Kidney glomerular epithelial cell (primary cell): ENCODE data around the gene CLASP1.
"Not testable (repeated sequence)": the region's sequence is repeated elsewhere in the genome, so short reads cannot be mapped to it uniquely, and the experiment has no call there.

Experiments
- DNase-seq: peaks from one replicate; lab custom pipeline; 2025; lab: John Stamatoyannopoulos, UW

Gene CLASP1

DNA sequence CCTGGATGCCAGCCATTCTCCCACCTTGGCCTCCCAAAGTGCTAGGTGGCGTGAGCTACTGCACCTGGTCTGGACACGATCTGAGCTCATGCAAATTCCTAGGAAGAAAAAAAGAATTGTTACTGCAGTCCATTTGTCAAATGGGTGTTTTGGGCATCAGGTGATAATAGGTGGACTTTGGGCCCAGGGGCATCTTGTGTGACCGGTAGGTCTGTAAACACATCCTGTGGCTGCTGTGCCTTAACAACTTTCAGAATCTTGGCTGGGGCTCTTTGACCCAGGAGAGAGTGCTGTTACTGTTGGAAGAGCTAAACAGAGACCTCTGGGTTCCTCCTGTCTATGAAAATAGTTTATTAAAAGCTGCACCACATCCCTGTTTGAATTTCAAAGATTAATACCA lies 329.3 kb downstream of the CLASP1 start:
- DNase-seq = no peak

DNA sequence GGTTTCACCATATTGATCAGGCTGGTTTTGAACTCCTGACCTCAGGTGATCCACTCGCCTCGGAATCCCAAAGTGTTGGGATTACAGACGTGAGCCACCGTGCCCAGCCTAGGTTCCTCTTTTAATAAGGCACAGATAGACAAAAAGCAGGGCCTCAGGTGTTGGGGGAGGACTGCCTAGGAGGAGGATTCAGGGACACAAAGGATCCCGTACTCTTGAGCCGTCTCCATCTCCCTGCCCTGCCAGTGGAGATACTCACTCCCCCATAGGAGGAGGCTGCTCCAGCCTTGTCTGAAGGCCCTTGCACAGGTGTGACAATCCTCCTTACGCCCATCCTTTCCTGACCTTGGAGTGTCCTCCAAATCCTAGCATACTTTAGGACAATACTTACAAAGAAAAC lies 332.3 kb downstream of the CLASP1 start:
- no peak for DNase-seq

DNA sequence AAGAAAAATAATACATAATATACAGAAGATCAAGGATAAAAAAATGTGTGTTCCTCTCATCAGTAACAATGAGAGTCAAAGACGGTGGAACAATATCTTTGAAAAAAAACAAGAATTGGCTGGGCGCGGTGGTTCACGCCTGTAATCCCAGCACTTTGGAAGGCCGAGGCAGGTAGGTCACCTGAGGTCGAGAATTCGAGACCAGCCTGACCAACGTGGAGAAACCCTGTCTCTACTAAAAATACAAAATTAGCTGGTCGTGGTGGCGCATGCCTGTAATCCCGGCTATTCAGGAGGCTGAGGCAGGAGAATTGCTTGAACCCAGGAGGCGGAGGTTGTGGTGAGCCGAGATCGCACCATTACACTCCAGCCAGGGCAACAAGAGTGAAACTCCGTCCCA lies 335.6 kb downstream of the CLASP1 start:
- DNase-seq = not testable (repeated sequence)

DNA sequence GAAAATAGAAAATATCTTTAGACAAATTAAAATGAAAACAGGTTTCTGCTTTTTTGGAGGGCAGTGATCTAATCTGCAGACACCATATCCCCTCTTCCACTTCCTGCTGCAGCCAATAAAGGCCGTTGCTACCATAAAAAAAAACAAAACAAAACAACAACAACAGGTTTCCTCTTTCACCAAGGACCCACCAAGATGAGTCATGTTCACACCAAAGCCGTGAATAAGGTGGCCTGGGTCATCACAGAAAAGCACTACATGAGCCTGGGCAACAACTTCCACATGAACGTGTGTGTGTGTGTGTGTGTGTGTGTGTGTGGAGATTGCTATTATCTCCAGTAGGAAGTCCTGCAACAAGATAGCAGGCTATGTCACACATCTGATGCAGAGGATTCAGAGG lies 339.5 kb downstream of the CLASP1 start:
- DNase-seq = no peak

DNA sequence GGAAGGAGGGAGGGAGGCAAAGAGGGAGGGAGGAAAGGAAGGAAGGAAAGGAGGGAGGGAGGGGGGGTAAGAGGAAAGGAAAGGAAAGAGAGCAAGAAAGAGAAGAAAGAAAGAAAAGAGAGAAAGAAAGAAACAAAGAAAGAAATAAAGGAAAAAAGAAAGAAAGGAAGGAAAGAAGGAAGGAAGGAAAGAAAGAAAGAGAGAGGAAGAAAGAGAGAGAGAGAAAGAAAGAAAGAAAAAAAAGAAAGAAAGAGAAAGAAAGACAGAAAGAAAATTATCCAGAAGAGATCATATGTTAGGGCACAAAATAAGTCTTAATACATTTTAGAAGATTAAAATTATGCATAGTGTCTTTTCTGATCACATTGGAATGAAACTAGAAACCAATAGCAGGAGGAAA lies 339.9 kb downstream of the CLASP1 start:
- no peak for DNase-seq

DNA sequence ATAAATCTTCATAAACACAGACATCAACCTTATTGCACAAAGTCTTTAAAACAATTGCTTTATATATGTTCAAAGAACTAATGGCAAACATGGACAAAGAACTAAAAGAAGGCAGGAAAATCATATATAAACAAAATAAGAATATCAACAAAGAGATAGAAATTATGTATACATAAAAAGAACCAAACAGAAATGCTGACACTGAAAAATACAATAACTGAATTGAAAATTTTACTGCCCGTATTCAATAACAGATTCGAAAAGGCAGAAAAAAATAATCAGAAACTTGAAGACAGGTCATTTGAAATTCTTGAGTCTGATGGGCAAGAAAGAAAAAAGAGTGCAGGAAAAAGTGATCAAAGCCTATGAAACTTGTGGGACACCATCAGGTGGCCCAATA lies 342.2 kb downstream of the CLASP1 start:
- DNase-seq = no peak

DNA sequence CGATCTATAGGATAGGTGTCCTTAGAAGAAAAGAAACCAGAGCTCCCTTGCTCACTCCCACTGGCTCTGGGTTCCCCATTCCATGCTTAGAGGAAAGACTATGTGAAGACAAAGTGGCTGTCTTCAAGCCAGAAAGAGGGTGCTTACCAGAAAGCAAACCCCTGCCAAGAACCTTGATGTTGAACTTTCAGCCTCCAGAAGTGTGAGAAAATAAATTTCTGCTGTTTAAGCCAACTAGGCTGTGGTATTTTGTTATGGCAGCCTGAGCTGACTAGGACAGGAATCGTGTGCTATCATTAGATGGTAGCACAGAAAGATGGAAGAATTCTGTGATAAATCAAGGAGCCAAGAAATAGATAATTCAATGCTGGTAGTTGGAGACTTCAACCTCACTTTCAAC lies 344.3 kb downstream of the CLASP1 start:
- DNase-seq = no peak

DNA sequence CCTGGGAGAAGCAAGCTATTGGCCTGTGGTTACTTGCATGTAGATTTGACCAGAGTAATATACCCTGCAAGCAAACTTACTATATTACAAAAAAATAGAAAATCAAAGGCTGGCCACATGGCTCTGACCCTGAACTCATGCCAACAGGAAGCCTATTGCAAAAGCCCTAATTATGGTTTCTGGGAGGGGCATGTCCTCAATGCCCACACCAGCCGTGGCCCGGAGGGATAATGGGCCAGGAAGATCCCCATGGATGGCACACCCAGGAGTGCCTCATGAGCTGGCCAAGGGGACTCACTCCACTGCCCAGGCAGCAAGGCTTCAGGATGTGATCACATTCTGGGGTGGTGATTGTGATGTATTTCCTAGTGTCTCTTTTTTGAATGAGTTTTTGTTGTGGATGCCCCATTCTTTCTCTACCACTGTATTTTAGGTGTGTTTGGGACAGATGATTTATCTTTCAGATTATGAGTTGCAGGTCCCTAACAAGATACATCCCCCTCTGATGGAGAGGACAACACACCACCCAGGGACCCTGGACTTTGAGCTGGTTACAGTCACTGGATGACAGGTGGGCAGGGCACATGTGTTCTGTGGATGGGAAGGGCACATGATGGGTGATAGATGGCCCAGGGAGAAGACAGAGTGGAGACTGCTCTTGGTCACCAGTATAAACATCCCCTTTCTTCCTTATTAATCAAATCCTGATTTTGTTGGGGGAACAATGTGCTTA lies 345.6 kb downstream of the CLASP1 start:
- DNase-seq = no peak

DNA sequence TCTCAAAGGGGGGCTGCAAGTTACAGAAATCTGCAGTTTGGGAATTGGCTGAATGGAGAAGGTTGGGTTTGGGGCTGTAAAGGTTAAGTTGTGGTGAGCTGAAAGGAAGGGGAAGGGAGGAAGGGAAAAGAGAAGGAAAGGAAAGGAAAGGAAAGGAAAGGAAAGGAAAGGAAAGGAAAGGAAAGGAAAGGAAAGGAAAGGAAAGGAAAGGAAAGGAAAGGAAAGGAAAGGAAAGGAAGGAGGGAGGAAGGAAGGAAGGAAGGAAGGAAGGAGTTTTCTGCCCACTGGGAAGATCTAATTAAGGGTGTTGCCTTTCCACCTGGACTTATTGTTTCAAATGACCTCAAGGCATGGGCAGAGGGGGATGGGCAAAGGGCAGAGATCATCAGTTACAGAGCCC lies 348.1 kb downstream of the CLASP1 start:
- DNase-seq = not testable (repeated sequence)

DNA sequence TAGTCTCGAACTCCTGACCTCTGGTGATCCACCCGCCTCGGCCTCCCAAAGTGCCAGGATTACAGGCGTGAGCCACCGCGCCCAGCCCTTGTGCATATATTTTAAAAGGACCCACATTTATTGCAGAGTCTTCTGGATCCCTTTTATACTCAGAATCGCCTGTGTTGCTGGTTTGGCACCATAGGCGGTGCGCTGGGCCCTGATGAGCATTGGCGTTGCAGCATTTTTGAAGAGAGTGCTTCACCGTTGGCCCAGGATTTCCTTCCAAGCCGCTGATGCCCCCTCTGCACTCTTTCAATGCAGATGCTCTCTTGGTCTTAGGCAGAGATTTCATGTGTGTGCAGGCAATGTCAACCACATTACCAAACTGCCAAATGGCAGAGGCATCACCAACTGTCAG lies 350.8 kb downstream of the CLASP1 start:
- no peak for DNase-seq

DNA sequence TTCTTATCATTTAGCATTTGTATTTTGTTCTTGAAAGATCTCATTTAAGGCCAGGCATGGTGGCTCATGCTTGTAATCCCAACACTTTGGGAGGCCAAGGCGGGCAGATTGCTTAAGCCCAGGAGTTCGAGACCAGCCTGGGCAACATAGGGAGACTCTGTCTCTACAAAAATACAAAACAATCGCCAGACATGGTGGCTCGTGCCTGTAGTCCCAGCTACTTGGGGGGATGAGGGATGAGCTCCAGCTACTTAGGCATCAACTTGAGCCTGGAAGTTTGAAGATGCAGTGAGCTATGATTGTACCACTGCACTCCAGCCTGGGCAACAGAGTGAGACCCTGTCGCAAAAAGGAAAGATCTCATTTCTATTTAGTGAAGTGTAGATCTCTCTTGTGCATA lies 351.4 kb downstream of the CLASP1 start:
- DNase-seq = not testable (repeated sequence)

DNA sequence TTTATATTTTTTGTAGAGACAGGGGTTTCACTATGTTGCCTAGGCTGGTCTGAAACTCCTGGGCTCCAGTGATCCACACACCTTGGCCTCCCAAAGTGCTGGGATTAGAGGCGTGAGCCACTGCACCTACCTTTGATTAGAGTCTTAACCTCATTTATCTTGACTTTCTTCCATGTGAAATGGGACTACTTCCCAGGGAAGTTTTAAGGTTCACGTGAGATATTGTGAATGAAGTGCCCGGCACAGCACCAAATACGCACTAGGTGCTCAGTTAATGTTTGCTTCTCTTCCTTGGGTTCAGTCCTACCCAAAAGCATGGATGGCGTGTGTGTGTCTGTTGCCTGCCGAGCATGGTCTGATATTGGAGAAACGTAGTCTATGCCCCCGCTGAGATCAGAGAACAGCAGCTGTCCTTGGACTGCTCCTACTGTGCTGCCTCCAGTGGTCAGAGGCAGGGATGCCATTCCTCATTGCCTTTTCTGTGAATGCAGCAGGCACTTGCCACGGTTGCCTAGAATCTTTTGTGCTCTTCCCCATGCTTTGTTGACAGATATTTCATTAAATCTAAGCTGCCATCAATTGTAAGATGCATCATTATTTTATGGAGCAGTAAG lies 351.9 kb downstream of the CLASP1 start:
- DNase-seq = peak; percentile 5

DNA sequence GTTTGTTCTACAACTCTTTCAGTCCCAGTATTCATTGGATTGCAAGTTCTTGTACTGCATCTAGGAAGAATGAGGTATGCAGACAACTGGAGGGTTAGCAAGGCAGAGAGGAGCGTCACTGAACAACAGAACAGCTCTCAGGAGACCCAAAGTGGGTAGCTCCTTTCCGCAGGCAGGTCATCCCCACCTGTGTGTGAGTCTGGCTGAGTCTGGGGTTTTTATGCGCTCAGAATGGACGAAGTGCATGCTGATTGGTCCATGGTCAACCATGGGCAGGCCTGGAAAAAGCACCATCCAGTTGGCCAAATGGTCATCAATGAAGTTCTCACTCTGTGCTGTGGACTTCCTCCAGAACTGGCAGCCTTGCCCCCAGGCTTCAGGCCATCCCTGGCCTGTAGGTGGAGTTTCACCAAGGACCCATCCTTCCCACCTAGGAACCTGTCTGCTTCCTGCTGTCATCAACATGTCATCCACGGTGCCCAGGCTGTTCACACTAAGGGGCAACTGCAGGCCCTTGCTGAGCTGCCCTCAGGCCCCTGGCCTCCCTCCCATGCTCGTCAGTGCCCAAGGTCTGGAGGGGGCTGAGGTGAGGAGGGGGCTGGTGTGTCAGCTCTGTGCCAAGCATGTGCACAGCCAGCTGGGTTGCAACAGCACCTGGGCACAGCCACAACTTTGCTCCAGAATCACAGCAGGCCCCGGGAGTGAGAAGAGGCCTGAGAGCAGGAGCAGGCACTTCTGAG lies 353.2 kb downstream of the CLASP1 start:
- no peak for DNase-seq

DNA sequence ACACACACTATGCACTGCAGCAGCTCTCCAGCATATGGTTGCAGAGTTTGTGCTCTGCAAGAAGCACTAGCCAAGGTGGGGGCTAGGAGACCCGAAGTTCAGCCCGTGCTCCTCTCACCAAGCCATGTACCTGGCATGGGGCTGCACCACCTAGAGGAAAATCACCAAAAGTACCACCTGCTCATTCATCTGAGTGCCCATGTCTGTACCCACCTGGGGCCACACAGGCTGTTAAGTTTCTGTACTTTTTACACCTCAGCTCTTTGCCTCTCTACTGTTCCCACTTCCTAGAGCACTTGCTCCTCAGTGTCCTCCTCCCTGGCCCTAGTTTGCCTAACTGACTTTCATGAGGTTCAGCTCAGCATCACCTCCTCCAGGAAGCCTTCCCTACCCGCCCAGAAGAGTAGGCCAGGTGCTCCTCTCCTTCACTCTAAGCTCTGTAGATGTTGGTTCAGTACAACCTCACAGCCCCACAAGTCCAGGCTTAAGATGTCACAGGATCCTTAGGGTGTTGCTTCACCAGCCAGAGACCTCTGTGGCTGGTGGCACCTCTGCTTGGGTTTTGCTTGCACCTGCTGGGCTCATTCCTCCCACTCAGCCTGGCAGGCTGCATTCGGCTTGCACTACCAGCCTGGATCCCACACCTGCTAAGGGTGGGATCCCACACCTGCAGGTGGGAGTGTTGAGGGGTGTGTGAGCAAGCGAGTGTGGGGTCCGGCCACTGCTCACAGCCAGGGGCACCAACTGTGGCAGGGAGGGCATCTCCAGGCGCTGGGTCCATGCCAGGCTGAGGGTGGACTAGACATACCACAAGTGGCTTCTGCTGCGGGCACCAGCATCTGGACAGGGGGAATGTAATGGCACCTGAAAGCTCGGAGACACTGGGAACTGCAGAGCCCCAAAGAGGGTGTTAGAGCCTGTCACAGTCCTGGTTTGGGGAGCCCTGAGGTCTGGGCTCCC lies 354.1 kb downstream of the CLASP1 start:
- no peak for DNase-seq

DNA sequence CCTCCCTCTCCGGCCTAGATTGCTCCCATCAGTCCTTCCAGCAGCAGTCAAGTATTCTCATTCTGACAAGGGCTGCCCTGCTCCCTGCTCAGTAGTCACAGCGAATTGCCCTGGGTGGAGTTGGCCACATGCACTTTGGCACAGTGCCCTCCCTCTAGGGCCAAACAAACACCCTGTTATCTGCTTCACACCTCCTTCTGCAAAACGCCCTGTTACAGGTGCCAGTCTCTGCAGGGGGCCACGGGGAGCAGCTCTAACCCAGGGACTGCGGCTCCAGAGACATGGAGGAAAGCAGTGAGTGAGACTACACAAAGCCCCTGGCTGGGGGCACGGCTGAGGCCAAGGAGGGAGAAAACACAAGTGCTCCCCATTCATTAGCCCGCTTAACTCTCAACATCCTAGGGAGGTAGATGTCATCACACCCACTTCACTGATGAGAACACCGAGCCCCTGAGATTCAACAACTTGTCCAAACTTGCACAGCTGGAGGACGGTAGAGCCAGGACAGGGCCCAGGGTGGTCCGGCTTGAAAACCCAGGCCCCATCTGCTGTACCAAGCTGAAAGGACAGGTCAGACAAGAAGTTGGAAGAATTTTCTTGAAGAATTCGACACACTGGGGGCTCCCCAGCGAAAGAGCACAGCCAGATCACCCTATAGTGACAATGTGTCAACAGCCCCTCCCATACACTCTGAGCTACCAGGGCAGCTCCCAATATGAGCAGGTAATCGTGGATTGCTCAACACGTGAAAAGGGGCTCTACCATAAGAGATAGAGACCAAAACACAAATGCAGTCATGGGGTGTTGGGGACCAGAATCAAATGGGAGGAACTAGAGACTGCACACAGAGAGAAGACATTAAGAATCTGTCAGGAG lies 355.6 kb downstream of the CLASP1 start:
- no peak for DNase-seq

DNA sequence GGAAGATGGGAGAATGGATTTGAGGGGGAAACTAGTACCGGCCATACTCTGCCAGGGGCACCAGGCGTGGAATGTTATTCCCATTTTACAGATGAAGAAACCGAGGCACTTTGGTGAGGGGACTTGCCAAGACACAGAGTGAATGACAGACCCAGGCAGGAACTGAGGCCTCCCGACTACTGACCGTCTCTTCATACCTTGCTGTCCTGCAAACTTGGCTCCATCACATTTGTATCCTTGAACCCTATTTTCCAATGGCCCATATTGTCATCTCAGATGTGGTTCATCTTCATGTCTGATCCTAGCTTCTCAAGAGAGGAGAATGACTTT lies 358.0 kb downstream of the CLASP1 start:
- DNase-seq = no peak

DNA sequence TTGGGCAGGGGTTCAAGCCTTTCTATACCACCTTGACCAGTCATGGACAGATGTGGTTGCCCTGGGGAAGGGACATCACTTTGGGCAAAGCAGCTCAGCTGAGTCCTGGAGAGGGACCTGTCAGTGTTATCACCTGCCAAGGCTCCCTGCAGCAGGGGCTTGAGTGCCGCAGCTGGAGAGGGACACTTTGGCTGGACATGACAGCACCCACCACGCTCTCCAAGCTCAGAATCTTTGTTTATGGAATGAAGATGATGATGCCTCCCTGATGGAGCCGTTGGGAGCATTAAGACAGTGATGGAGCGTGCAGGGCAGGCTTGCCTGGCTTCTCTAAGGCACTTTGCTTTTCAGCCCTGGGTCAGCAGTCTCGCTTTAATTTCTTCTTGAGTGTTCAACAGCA lies 360.0 kb downstream of the CLASP1 start:
- DNase-seq = no peak

DNA sequence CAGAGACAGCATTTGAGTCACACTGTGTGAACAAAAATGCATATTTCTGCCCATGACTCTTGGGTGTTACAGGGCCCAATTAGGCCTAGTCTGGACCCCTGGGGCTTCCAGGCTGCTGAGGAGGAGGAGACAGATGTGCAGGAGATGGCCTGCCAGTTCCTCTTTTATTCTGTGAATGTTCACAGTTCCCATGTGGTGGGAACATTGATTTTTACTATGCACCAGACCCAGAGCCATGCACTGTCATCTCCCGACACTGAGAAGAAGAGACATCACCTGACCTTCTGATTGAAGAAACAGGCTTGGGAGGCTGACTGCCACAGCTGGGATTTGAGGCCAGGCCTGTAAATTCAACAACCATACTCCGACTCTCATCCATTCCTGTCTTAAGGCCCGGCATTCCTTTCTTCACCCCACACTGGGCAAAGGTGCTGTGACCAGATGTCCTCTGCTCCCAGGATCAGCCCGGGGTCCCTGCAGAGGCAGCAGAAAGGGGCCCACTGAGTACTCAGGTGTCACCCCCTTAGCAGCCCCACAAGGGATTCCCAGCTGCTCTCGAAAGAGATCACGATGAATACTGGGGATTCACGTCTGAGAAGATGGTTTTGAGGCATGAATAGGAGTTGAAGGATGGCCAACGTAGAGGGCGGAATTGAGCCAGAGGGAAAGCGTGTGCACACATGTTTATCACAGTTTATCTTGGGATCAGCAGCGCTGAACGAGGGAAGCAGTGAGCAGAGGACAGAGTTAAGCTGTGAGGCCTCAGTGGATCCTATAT lies 360.6 kb downstream of the CLASP1 start:
- no peak for DNase-seq

DNA sequence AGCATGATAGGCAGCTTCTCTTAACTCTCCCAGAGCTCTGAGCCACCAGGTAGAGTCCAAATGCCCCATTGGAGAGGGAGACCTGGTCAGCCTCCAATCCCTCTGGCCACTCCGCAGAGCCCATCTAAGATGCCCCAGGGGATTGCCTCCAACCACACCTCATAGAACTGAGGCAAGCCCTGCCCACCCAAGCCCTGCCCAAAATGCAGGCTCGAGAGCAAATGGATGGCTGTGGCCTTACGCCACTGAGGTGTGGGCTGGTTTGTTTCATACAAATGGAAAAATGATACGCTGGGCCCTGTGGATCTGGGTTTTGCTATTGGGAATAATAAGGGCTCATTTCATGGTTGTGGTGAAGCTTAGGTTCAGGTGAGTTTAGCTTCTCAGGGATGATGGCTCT lies 361.3 kb downstream of the CLASP1 start:
- no peak for DNase-seq
